NCI-H1417 treated with DMSO at 0.1 percent for 48 hours (cell line): ENCODE data around the gene WFDC5.

Experiments
- DNase-seq: peaks from one replicate; lab custom pipeline; 2025; lab: John Stamatoyannopoulos, UW

WFDC5 gene

GRCh38 chr20:45115386-45115774, 406 bp upstream of the WFDC5 start:
- DNase-seq = no peak

DNA sequence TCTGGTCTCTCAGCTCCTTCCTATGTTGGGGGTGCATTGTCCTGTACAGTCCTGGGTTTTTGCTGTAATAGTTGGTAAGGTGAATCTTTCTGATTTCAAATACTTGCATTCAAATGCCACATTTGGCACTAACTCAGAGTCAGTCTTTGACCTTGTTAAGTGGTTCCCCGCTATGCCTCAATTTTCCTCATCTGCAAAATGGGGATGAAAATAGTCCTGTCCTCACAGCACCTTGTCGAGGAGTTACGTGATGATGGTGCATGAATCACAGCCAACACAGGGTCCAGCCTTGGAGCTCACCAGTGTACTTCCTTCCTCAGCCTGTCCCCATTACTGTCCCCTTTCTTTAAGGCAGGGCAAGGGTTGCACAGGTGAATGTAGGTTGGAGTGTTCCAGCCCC, 1.1 kb downstream of the WFDC5 start:
- DNase-seq = no peak

DNA sequence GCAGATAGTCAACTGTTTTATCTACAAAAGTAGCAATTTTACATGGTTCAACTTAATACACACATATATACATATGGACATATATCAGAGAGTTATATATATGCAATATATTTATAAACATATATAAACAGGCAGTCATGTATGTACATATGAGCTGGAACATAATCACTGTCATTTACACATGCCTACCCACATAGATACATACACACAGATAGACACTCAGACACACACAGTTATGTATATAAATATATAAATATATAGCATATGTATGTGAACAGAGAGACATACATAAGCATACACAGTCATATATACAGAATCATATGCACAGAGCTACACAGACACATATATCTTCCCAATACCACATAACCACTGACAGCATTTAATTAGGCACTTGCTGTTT, 2.2 kb downstream of the WFDC5 start:
- no peak for DNase-seq

GRCh38 chr20:45111799-45112471, 3.0 kb downstream of the WFDC5 start:
- DNase-seq = no peak

DNA sequence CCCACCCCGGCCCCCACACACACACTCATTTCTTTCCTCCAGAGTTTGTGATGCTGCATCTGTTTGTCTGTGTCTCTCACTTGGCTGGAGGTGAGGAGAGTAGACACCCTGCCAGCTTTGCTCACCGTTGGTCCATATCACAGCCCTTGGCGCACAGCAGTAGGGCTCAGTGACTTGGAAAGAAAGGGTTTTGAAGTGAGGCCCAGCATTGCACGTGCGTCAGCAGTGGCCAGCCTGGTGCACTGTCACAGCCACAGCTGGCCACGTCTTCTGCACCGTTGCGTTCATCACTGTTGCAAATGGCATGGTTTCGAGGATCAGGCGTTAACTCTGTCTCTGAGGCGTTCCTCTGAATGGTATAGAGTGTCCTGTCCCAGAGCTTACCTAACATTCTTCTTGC, 3.7 kb downstream of the WFDC5 start:
- no peak for DNase-seq

DNA sequence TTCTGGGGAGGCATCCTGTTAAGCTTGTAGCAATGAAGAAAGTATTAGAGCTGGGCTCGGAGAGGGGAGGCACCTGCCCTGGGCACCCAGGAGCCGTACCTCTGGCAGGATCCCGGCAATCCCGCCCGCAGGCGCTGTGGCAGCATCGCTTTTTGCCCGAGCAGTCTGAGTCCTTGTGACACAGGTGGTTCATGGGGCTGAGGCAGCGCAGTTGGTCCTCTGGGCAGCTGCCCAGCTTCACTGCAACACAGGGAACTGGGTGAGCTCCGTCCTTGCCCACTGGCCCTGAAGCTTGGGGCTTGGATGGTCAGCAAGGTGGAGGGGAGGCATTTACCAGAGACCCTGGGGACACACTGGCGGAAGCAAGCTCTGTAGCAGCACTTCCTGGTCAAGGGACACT, 4.7 kb downstream of the WFDC5 start:
- no peak for DNase-seq

GRCh38 chr20:45109634-45110033, 5.3 kb downstream of the WFDC5 start:
- no peak for DNase-seq

DNA sequence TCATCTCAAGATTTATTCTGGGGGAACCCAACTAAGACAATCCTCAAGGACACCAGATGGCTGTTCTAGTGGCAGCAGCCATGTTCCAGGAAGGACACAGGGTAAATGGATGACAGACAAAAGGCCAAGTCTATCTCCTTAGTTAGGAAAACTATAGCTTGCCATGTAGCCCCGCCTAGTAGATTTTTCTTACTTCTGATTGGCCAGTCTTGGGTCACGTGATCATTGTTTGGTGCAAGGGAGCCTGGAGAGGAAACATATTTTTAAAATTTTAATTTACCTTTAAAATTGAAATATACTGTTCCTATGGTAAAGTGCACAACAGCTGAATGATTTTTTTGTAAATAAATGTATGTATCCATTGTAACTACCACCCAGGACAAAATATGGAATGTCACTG, 9.7 kb downstream of the WFDC5 start:
- DNase-seq = no peak

DNA sequence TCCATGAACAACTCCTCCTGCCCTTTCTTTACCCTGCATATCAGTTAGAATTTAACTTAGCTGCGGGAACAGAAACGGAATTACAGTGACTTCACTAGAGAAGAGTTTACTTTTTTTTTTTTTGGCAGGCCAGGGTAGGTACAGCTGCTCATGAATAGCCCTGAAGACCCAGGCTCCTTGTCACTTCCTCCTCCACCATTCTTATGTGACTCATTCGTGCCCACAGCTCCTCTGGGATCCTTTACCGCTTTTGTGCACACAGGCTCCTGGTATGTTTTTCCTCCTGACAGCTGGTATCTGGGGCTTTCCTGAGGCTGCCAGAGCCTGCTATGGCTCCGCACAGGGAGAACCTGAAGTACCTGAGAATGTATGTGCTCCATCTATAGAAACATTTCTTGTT, 10.2 kb downstream of the WFDC5 start:
- no peak for DNase-seq

GRCh38 chr20:45103072-45103471, 11.9 kb downstream of the WFDC5 start:
- no peak for DNase-seq

- DNase-seq = no peak
Measured at GRCh38 chr20:45101333-45101850, 13.6 kb downstream of the WFDC5 start.

GRCh38 chr20:45100563-45101245, 14.3 kb downstream of the WFDC5 start, which contains the start of gene KCNS1:
TSS of gene KCNS1 (minus strand) at chr20:45101127. CDS start at chr20:45099236, 1,891 bp downstream.
- no peak for DNase-seq

DNA sequence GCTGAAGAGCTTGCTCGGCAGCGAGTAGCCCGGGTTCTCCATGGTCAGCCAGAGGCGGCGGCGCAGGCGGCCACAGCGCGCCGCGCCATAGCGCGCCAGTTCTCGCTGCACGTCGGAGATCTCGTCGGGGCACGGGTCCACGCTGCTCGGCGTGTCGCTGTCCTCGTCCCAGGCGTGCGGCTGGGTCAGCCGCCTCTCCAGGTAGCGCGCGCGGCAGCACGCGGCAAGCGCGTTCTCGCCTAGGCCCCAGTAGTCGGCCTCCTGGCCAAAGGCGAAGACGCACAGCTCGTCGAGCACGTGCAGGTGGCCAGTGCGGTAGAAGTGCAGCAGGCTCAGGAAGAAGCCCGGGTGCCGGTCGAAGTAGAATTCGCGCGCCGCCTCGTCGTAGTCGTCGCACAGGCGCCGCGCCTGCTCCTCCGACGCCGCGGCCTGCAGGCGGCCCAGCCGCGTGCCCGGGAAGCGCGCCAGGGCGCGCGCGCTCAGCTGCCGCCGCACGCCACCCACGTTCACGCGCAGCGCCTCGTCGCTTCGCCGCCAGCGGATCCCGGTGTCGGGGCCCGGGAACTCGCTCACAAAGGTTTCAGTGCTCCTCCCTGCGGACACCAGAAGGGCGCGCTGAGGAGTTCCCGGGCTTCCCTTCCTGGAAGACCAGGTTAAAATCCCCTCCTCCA, 16.7 kb downstream of the WFDC5 start:
- DNase-seq = no peak

GRCh38 chr20:45097485-45098102, 17.4 kb downstream of the WFDC5 start:
- DNase-seq = no peak

- DNase-seq = no peak
Measured at GRCh38 chr20:45096781-45097180, 18.2 kb downstream of the WFDC5 start.

- no peak for DNase-seq
Measured at GRCh38 chr20:45095805-45096238, 19.2 kb downstream of the WFDC5 start.

- no peak for DNase-seq
Measured at GRCh38 chr20:45094864-45095574, 20.0 kb downstream of the WFDC5 start.

- no peak for DNase-seq
Measured at GRCh38 chr20:45094201-45094600, 20.8 kb downstream of the WFDC5 start.

- no peak for DNase-seq
Measured at GRCh38 chr20:45092898-45093297, 22.1 kb downstream of the WFDC5 start.

GRCh38 chr20:45091366-45091765, 23.6 kb downstream of the WFDC5 start:
- no peak for DNase-seq

GRCh38 chr20:45090481-45090880, 24.5 kb downstream of the WFDC5 start:
- DNase-seq = no peak

DNA sequence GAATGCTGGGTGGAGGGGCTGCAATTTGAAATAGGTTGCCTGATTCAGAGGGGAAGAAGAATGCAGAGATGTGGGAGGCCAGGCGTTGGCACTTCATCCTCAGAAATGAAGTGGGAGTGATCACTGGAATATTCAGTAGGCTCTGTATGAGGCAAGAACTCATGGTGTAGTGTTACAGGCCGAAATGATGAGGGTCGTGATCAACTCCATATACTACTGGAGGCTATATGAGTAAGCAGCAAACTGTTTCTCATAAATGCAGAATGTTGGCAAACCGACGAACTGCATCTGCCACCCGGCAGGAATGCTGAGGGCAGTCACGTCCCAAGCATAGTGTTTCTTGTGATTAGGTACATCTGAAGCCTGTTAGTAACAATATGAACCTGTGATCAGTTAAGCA, 26.7 kb downstream of the WFDC5 start:
- DNase-seq = no peak
